ENCODE data around the gene GRM7. TPM values are rescaled to one million over a fixed set of nuclear protein-coding genes. Genes with fewer than 3 reads are reported as not detected.

GRM7 gene
- total and polyA plus RNA-seq, 4 donors = 0.20 to 1.3 (median 0.80) TPM

GRCh38 chr3:7190095-7190494 lies 329.2 kb downstream of the GRM7 start:
- WGBS, 2 donors = 93 to 94% methylated on average over 4 of the region's 4 CpGs
- Histone ChIP-seq H3K27me3 (ENCODE audit: control insufficient read depth in 3 of 3, insufficient read depth in 3 of 3, low read length in 2 of 3) (no peaks in the 10 kb centered on the region), H3K9me3 (ENCODE audit: control insufficient read depth in 4 of 4, insufficient read depth in 3 of 4, low read length in 3 of 4) (peaks cover 0 to 1% (median 0%) of the 10 kb centered on the region in 4 donors), H3K9ac (ENCODE audit: insufficient read depth in 1 of 2, low read length in 2 of 2) (no peak overlapping the region), H3K36me3 (ENCODE audit: control insufficient read depth in 4 of 4, insufficient read depth in 4 of 4, low read length in 4 of 4) (no peaks in the 10 kb centered on the region), H3K4me3 (no peak overlapping the region), H3K27ac (ENCODE audit: low read depth in 1 of 2, low read length in 1 of 2) (no peak overlapping the region), H3K4me1 (ENCODE audit: control insufficient read depth in 5 of 5, insufficient read depth in 5 of 5, low read length in 5 of 5) (peaks cover 0 to 12% (median 0%) of the 10 kb centered on the region in 5 donors)
- TF ChIP-seq CTCF (IDR thresholded peaks at IDR 0.05; ENCODE audit: control extremely low read depth, extremely low read depth) = no peak
- ATAC-seq (ENCODE audit: insufficient read depth, low FRiP score) (no peak), DNase-seq (no peak)

GRCh38 chr3:7193269-7193668 lies 332.4 kb downstream of the GRM7 start:
- DNase-seq = no peak
- Histone ChIP-seq H3K4me1 (ENCODE audit: control insufficient read depth in 5 of 5, insufficient read depth in 5 of 5, low read length in 5 of 5) (peaks cover 0 to 12% (median 0%) of the 10 kb centered on the region in 5 donors), H3K4me3 (no peak overlapping the region), H3K27ac (ENCODE audit: low read depth in 1 of 2, low read length in 1 of 2) (no peak overlapping the region), H3K9ac (ENCODE audit: insufficient read depth in 1 of 2, low read length in 2 of 2) (no peak overlapping the region), H3K27me3 (ENCODE audit: control insufficient read depth in 3 of 3, insufficient read depth in 3 of 3, low read length in 2 of 3) (no peaks in the 10 kb centered on the region), H3K36me3 (ENCODE audit: control insufficient read depth in 4 of 4, insufficient read depth in 4 of 4, low read length in 4 of 4) (no peaks in the 10 kb centered on the region), H3K9me3 (ENCODE audit: control insufficient read depth in 4 of 4, insufficient read depth in 3 of 4, low read length in 3 of 4) (peaks cover 0 to 2% (median 0%) of the 10 kb centered on the region in 4 donors)
- no peak for TF ChIP-seq CTCF (IDR thresholded peaks at IDR 0.05; ENCODE audit: control extremely low read depth, extremely low read depth)
- no peak for ATAC-seq (ENCODE audit: insufficient read depth, low FRiP score)

GRCh38 chr3:7194071-7194835 lies 333.3 kb downstream of the GRM7 start:
- Histone ChIP-seq H3K4me1 (ENCODE audit: control insufficient read depth in 5 of 5, insufficient read depth in 5 of 5, low read length in 5 of 5) (peaks cover 0 to 12% (median 0%) of the 10 kb centered on the region in 5 donors), H3K9me3 (ENCODE audit: control insufficient read depth in 4 of 4, insufficient read depth in 3 of 4, low read length in 3 of 4) (peaks cover 0 to 2% (median 0%) of the 10 kb centered on the region in 4 donors), H3K36me3 (ENCODE audit: control insufficient read depth in 4 of 4, insufficient read depth in 4 of 4, low read length in 4 of 4) (no peaks in the 10 kb centered on the region), H3K4me3 (no peak overlapping the region), H3K9ac (ENCODE audit: insufficient read depth in 1 of 2, low read length in 2 of 2) (no peak overlapping the region), H3K27me3 (ENCODE audit: control insufficient read depth in 3 of 3, insufficient read depth in 3 of 3, low read length in 2 of 3) (no peaks in the 10 kb centered on the region), H3K27ac (ENCODE audit: low read depth in 1 of 2, low read length in 1 of 2) (no peak overlapping the region)
- TF ChIP-seq CTCF (IDR thresholded peaks at IDR 0.05; ENCODE audit: control extremely low read depth, extremely low read depth) = no peak
- DNase-seq (peak in 2 of 3 donors; percentile 22 to 27), ATAC-seq (ENCODE audit: insufficient read depth, low FRiP score) (no peak)
- 69 to 76% methylated on average over 6 of the region's 6 CpGs for WGBS, 2 donors

Data from lung (tissue), 12 donors.